ENCODE data around the gene MOK.
A peak's percentile ranks its signal among the peaks of the same experiment; 100 is the strongest.

The MOK gene

DNA sequence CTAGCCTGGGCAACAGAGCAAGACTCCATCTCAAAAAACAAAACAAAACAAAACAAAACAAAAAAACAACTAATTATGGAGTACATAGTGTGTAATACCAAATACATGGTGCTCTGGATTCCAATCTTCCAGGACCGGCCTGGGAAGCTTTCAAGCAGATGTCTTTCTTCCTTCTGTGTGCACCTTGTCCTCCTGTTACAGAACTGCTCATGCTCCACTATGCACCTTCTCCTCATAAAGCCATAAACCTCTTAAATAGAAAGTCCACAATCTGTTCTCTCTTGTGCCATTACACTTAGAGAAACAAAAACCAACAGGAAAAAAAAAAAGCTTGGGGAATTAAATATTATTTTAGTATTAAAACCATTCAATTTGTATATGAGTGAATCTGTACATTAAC, 12.5 kb downstream of the MOK start:
- no peak overlapping the region for H3K18ac ChIP-seq (ENCODE audit: low read length)
- no peak overlapping the region for H2AK5ac ChIP-seq (ENCODE audit: low read length)

DNA sequence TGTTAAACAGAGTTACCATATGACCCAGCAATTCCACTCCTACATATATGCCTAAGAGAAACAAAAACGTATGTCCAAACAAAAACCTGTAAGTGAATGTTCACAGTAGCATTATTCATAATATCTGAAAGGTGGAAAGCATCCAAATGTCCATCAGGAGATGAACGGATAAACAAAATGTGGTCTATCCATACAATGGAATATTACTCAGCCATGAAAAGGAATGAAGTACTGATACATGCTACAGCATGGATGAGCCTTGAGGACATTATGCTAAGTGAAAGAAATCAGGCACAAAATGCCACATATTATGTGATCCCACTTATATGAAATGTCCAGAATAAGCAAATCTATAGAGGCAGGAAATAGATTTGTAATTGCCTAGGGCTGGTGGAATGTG, 16.8 kb downstream of the MOK start:
- Histone ChIP-seq H3K9ac (ENCODE audit: low read length) (no peak overlapping the region), H3K23ac (ENCODE audit: low read length) (no peak overlapping the region), H4K8ac (ENCODE audit: low read depth, low read length) (no peak overlapping the region), H3K27me3 (ENCODE audit: insufficient read depth, low read length) (no peaks in the 10 kb centered on the region), H3K4me1 (ENCODE audit: control insufficient read depth in 1 of 2, insufficient read depth in 2 of 2, low read length in 2 of 2) (no peaks in the 10 kb centered on the region), H3K79me2 (ENCODE audit: control insufficient read depth, insufficient read depth, low read length, poor library complexity) (no peaks in the 10 kb centered on the region), H3K79me1 (ENCODE audit: low read length) (no peaks in the 10 kb centered on the region), H2BK12ac (ENCODE audit: low read length) (no peak overlapping the region), H3K14ac (ENCODE audit: low read length) (no peak overlapping the region), H4K12ac (ENCODE audit: low read depth, low read length) (no peak overlapping the region), H3K4me2 (ENCODE audit: low read length) (no peak overlapping the region), H2AK5ac (ENCODE audit: low read length) (no peak overlapping the region), H4K91ac (ENCODE audit: low read depth, low read length) (no peak overlapping the region), H3K36me3 (ENCODE audit: control insufficient read depth in 1 of 2, insufficient read depth in 2 of 2, low read length in 2 of 2) (no peaks in the 10 kb centered on the region), H3K4me3 (ENCODE audit: low read depth, low read length) (no peak overlapping the region), H2BK120ac (ENCODE audit: insufficient read depth, low read length, poor library complexity) (no peak overlapping the region), H2AFZ (ENCODE audit: insufficient read depth, low read length, poor library complexity) (no peak overlapping the region), H3K18ac (ENCODE audit: low read length) (no peak overlapping the region), H3K27ac (ENCODE audit: low read depth, low read length) (no peak overlapping the region), H3K4ac (ENCODE audit: low read depth, low read length) (no peak overlapping the region), H2BK5ac (ENCODE audit: low read depth, low read length, poor library complexity) (no peak overlapping the region), H3K9me3 (ENCODE audit: insufficient read depth, low read depth, low read length) (peaks cover 2% of the 10 kb centered on the region)
- WGBS (ENCODE audit: extremely low coverage, insufficient coverage, insufficient read length): no CpG with 5 or more reads among the region's 2 CpGs
- no peak for DNase-seq

More for the DNA sequence above, 12.5 kb downstream of the MOK start:
- Histone ChIP-seq H3K79me2 (ENCODE audit: control insufficient read depth, insufficient read depth, low read length, poor library complexity) (no peaks in the 10 kb centered on the region), H3K79me1 (ENCODE audit: low read length) (no peaks in the 10 kb centered on the region), H2BK12ac (ENCODE audit: low read length) (no peak overlapping the region), H2AFZ (ENCODE audit: insufficient read depth, low read length, poor library complexity) (no peak overlapping the region), H3K23ac (ENCODE audit: low read length) (no peak overlapping the region), H3K4me1 (ENCODE audit: control insufficient read depth in 1 of 2, insufficient read depth in 2 of 2, low read length in 2 of 2) (no peaks in the 10 kb centered on the region), H3K14ac (ENCODE audit: low read length) (no peak overlapping the region), H3K4me3 (ENCODE audit: low read depth, low read length) (no peak overlapping the region), H3K9ac (ENCODE audit: low read length) (no peak overlapping the region), H3K4ac (ENCODE audit: low read depth, low read length) (no peak overlapping the region), H3K4me2 (ENCODE audit: low read length) (no peak overlapping the region), H2BK5ac (ENCODE audit: low read depth, low read length, poor library complexity) (no peak overlapping the region), H3K9me3 (ENCODE audit: insufficient read depth, low read depth, low read length) (peaks cover 1% of the 10 kb centered on the region), H4K12ac (ENCODE audit: low read depth, low read length) (no peak overlapping the region), H3K27me3 (ENCODE audit: insufficient read depth, low read length) (no peaks in the 10 kb centered on the region), H4K8ac (ENCODE audit: low read depth, low read length) (no peak overlapping the region), H4K91ac (ENCODE audit: low read depth, low read length) (no peak overlapping the region), H3K36me3 (ENCODE audit: control insufficient read depth in 1 of 2, insufficient read depth in 2 of 2, low read length in 2 of 2) (no peaks in the 10 kb centered on the region), H2BK120ac (ENCODE audit: insufficient read depth, low read length, poor library complexity) (no peak overlapping the region), H3K27ac (ENCODE audit: low read depth, low read length) (no peak overlapping the region)
- no CpG with 5 or more reads among the region's 1 CpG for WGBS (ENCODE audit: extremely low coverage, insufficient coverage, insufficient read length)
- no peak for DNase-seq

DNA sequence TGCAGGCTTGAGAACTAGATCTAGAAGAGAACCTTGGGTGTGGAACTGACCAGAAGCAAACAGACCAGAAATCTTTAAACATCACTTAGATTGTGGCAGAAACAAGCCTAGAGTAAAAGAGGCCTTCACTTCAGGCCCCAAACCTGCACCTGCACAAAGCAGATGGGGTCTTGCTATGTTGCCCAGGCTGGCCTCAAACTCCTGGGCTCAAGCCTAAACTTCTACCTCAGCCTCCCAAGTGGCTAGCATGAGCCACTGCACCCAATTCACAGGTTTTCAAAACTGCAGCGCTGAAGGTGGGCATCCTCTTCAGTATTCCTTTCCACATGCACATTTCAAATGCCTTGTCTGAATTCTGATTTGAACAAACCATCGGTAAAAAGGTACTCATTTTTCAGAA, 19.9 kb downstream of the MOK start:
- H3K9ac ChIP-seq (ENCODE audit: low read length): no peak overlapping the region

DNA sequence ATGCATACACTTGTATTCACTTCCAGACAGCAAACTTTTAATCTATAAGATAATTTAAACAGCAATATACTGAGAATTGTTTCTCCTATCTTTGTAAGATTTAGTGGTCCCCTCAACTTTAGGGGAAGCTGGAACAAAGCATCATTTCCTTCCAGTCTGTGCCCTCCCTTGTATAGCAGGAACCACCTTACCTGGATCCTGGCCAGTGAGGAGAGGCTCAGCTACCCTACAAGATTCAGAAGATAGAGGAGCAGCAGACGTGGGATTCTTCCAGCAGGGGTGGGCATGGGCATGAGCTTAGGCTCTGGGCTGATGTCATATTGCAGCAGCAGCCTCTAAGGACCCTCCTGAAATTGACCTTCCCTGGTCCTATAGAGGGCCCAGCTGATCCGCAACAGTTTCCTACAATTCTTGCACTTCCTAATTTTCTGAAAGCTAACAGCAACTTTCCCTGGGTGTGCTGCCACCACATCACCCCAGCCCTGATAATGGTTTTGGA, 21.3 kb downstream of the MOK start:
- H4K12ac ChIP-seq (ENCODE audit: low read depth, low read length): no peak overlapping the region
- no peak overlapping the region for H3K27ac ChIP-seq (ENCODE audit: low read depth, low read length)
- H3K14ac ChIP-seq (ENCODE audit: low read length): no peak overlapping the region
- no peak overlapping the region for H4K8ac ChIP-seq (ENCODE audit: low read depth, low read length)
- no peak overlapping the region for H3K4ac ChIP-seq (ENCODE audit: low read depth, low read length)
- H3K36me3 ChIP-seq (ENCODE audit: control insufficient read depth in 1 of 2, insufficient read depth in 2 of 2, low read length in 2 of 2): no peaks in the 10 kb centered on the region
- peaks cover 2% of the 10 kb centered on the region for H3K9me3 ChIP-seq (ENCODE audit: insufficient read depth, low read depth, low read length)
- H2AFZ ChIP-seq (ENCODE audit: insufficient read depth, low read length, poor library complexity): no peak overlapping the region
- no peak overlapping the region for H3K4me3 ChIP-seq (ENCODE audit: low read depth, low read length)
- DNase-seq: no peak
- H2AK5ac ChIP-seq (ENCODE audit: low read length): no peak overlapping the region
- WGBS (ENCODE audit: extremely low coverage, insufficient coverage, insufficient read length): no CpG with 5 or more reads among the region's 2 CpGs
- H3K27me3 ChIP-seq (ENCODE audit: insufficient read depth, low read length): no peaks in the 10 kb centered on the region
- no peak overlapping the region for H3K18ac ChIP-seq (ENCODE audit: low read length)
- no peak overlapping the region for H2BK12ac ChIP-seq (ENCODE audit: low read length)
- H3K79me2 ChIP-seq (ENCODE audit: control insufficient read depth, insufficient read depth, low read length, poor library complexity): no peaks in the 10 kb centered on the region
- H3K23ac ChIP-seq (ENCODE audit: low read length): no peak overlapping the region
- no peaks in the 10 kb centered on the region for H3K79me1 ChIP-seq (ENCODE audit: low read length)
- no peak overlapping the region for H2BK120ac ChIP-seq (ENCODE audit: insufficient read depth, low read length, poor library complexity)
- H3K9ac ChIP-seq (ENCODE audit: low read length): no peak overlapping the region
- H3K4me2 ChIP-seq (ENCODE audit: low read length): no peak overlapping the region
- no peak overlapping the region for H2BK5ac ChIP-seq (ENCODE audit: low read depth, low read length, poor library complexity)
- H3K4me1 ChIP-seq (ENCODE audit: control insufficient read depth in 1 of 2, insufficient read depth in 2 of 2, low read length in 2 of 2): peaks cover 7 to 15% of the 10 kb centered on the region in 2 experiments
- H4K91ac ChIP-seq (ENCODE audit: low read depth, low read length): no peak overlapping the region

More for the DNA sequence above, 19.9 kb downstream of the MOK start:
- no peak overlapping the region for H2AK5ac ChIP-seq (ENCODE audit: low read length)
- no peak overlapping the region for H3K4me2 ChIP-seq (ENCODE audit: low read length)
- no peak overlapping the region for H3K27ac ChIP-seq (ENCODE audit: low read depth, low read length)
- no peak overlapping the region for H3K18ac ChIP-seq (ENCODE audit: low read length)
- no peak overlapping the region for H3K4me3 ChIP-seq (ENCODE audit: low read depth, low read length)
- H2AFZ ChIP-seq (ENCODE audit: insufficient read depth, low read length, poor library complexity): no peak overlapping the region
- no peak overlapping the region for H4K8ac ChIP-seq (ENCODE audit: low read depth, low read length)
- no peak overlapping the region for H3K23ac ChIP-seq (ENCODE audit: low read length)
- peaks cover 2% of the 10 kb centered on the region for H3K9me3 ChIP-seq (ENCODE audit: insufficient read depth, low read depth, low read length)
- DNase-seq: peak in 1 of 2 donors; percentile 36
- H3K4ac ChIP-seq (ENCODE audit: low read depth, low read length): no peak overlapping the region
- H2BK5ac ChIP-seq (ENCODE audit: low read depth, low read length, poor library complexity): no peak overlapping the region
- no peaks in the 10 kb centered on the region for H3K79me2 ChIP-seq (ENCODE audit: control insufficient read depth, insufficient read depth, low read length, poor library complexity)
- H4K12ac ChIP-seq (ENCODE audit: low read depth, low read length): no peak overlapping the region
- H2BK12ac ChIP-seq (ENCODE audit: low read length): no peak overlapping the region
- H2BK120ac ChIP-seq (ENCODE audit: insufficient read depth, low read length, poor library complexity): no peak overlapping the region
- no CpG with 5 or more reads among the region's 2 CpGs for WGBS (ENCODE audit: extremely low coverage, insufficient coverage, insufficient read length)
- H3K36me3 ChIP-seq (ENCODE audit: control insufficient read depth in 1 of 2, insufficient read depth in 2 of 2, low read length in 2 of 2): no peaks in the 10 kb centered on the region
- H3K27me3 ChIP-seq (ENCODE audit: insufficient read depth, low read length): no peaks in the 10 kb centered on the region
- H4K91ac ChIP-seq (ENCODE audit: low read depth, low read length): no peak overlapping the region
- H3K4me1 ChIP-seq (ENCODE audit: control insufficient read depth in 1 of 2, insufficient read depth in 2 of 2, low read length in 2 of 2): peaks cover 3 to 7% of the 10 kb centered on the region in 2 experiments
- H3K14ac ChIP-seq (ENCODE audit: low read length): no peak overlapping the region
- H3K79me1 ChIP-seq (ENCODE audit: low read length): no peaks in the 10 kb centered on the region

All from trophoblast cell (in vitro differentiated cells and primary cell).